Ovary (tissue), 9 donors: ENCODE data around the gene ETF1. TPM values are rescaled to one million over a fixed set of nuclear protein-coding genes. Genes with fewer than 3 reads are reported as not detected.

Experiments used
- DNase-seq, 5 donors: peaks; one replicate each; pipeline ENCODE4 v3.0.0-alpha.2; 2019 to 2020
- H3K27ac ChIP-seq, 2 donors: fragments of 200-600 bp; one replicate each; pipeline versions ENCODE4 v1.5.1 to v1.8.0; 2019 to 2022
- H3K27me3 ChIP-seq: fragments of 200-600 bp; one replicate; pipeline ENCODE4 v1.8.0; 2022
- H3K36me3 ChIP-seq: fragments of 200-600 bp; sonication (generic); one replicate; pipeline ENCODE4 v1.5.1; 2019
- H3K4me1 ChIP-seq: one replicate; pipeline ENCODE4 v1.8.1; 2013; ENCODE audit warnings: mild to moderate bottlenecking, moderate library complexity; ENCODE audit not compliant: insufficient read depth
- H3K4me3 ChIP-seq: fragments of 200-600 bp; sonication (generic); one replicate; pipeline ENCODE4 v1.5.1; 2017
- H3K9me3 ChIP-seq, 2 donors: fragments of 200-600 bp in 1 of 2; sonication (generic) in 1 of 2; one replicate each; pipeline versions ENCODE4 v1.5.1 to v1.8.1; 2013 to 2019; ENCODE audit warnings: mild to moderate bottlenecking in 1 of 2, moderate library complexity in 1 of 2
- EP300 ChIP-seq: sonication (generic); formaldehyde crosslinking; IDR thresholded peaks from one replicate; pipeline ENCODE4 v1.6.1; 2017; ENCODE audit warnings: antibody characterized with exemption
- POLR2A ChIP-seq: fragments of 450-650 bp; IDR thresholded peaks from one replicate; pipeline ENCODE4 v1.6.1; 2017; ENCODE audit warnings: antibody characterized with exemption, mild to moderate bottlenecking, moderate library complexity
- WGBS, 3 donors: extraction: QIAGEN DNeasy Blood & Tissue Kit in 1 of 3; methylation state at CpG; one replicate each; pipeline versions ENCODE4 v1.1.5 to v1.1.7; 2013 to 2017; 5-methylcytosine and 5-hydroxymethylcytosine counted together
- intact Hi-C, 4 donors: fragments of 100-400 bp; cut with DNase I; formaldehyde crosslinking; loops; one replicate each; pipeline versions ENCODE4 v1.11.0 to v1.15.1; 2022 to 2023
- polyA plus RNA-seq, 2 donors: library from polyadenylated mRNA; stranded (reverse); fragments of 200-250 nt in 1 of 2; fragments of 350-450 nt in 1 of 2; fragmentation: Illumina TruSeq in 1 of 2; extraction: RNeasy Lipid Tissue Mini Kit (QIAGEN cat#74804) in 1 of 2; gene quantifications; one replicate each; pipeline ENCODE4 v1.2.3, GENCODE V29; 2013 to 2014
- total RNA-seq, 7 donors: library from RNA; depleted of rRNA in 2 of 7; stranded (reverse); fragments of >200 nt in 2 of 7; fragmentation: NEBNext Ultra II Directional in 3 of 7; extraction: Animal tissue kit (Norgen Biotek cat#: 25700) in 3 of 7; gene quantifications; one replicate each; pipeline versions ENCODE4 v1.1.0 to v1.2.4, GENCODE V29; 2016 to 2023
- TF ChIP-seq, protein P1 (sequence below), 3 donors: fragments of 450-650 bp in 2 of 3; fragments of 200-600 bp in 1 of 3; IDR thresholded peaks; one replicate each; pipeline versions ENCODE4 v1.5.1 to v1.8.0; 2016 to 2022; ENCODE audit warnings: antibody characterized with exemption in 3 of 3, mild to moderate bottlenecking in 1 of 3
- donor health status: DM: no; HTN: no; CAD: no; lungs with moderate emphysema.
- donor health status: DM: no; HTN: no; CAD: no.
- donor health status: Bipolar disorder and iron deficiency.
- donor health status: DM: yes; HTN: yes; CAD: no.
- donor health status: DM: no; HTN: no; CAD: no.
- donor health status: DM: yes; HTN: yes; CAD: no.

ETF1 gene
- total and polyA plus RNA-seq, 9 donors: 29.3 to 106 (median 68.3) TPM

DNA sequence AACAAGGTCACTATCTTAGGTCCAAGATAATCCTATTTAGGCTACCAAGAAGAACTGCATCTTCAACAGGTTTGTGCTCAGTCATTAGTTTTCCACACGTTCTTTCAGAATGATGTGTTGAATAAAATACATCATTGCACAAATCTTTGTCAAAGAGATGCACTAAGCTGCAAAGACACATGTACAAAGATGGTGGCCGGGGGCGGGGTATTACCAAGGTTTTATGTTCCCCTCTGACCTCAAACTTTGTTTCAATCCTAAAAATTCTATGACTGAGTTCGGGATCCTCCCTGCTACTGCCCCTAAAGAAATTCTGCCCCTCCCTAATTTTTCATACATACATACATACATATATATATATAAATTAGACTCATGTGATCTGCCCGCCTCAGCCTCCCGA lies 17.9 kb upstream of the ETF1 start:
- DNase-seq: no peak
- no peaks in the 10 kb centered on the region for H3K36me3 ChIP-seq
- H3K9me3 ChIP-seq: no peaks in the 10 kb centered on the region
- no peak overlapping the region for H3K4me3 ChIP-seq
- TF ChIP-seq EP300 (no peak), POLR2A (no peak)
- TF ChIP-seq, protein P1, sequence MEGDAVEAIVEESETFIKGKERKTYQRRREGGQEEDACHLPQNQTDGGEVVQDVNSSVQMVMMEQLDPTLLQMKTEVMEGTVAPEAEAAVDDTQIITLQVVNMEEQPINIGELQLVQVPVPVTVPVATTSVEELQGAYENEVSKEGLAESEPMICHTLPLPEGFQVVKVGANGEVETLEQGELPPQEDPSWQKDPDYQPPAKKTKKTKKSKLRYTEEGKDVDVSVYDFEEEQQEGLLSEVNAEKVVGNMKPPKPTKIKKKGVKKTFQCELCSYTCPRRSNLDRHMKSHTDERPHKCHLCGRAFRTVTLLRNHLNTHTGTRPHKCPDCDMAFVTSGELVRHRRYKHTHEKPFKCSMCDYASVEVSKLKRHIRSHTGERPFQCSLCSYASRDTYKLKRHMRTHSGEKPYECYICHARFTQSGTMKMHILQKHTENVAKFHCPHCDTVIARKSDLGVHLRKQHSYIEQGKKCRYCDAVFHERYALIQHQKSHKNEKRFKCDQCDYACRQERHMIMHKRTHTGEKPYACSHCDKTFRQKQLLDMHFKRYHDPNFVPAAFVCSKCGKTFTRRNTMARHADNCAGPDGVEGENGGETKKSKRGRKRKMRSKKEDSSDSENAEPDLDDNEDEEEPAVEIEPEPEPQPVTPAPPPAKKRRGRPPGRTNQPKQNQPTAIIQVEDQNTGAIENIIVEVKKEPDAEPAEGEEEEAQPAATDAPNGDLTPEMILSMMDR (IDR thresholded peaks at IDR 0.05): no peak
- H3K27ac ChIP-seq: no peak overlapping the region
- 90 to 93% (median 92%) methylated on average over 6 of the region's 6 CpGs for WGBS, 3 donors
- no peaks in the 10 kb centered on the region for H3K27me3 ChIP-seq
- H3K4me1 ChIP-seq: no peaks in the 10 kb centered on the region
- intact Hi-C loops: no loop called here

DNA sequence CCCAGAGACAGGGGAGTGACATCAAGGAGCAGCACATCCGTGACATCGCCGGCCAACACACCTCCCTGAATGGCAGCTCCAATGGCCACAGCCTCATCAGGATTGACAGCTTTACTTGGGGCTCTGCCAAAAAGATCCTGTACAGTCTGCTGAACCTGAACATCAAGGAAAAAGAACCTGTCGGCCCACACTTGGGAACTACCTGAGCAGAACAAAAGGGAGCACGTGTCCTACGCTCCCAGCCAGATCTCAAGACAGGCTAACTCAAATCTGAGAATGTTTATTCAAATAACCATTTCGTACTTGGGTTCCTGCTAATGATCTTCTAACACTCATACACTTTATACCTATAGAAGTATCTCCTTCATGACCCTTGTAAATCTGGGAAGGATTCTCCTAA lies 16.9 kb upstream of the ETF1 start:
- no peak overlapping the region for H3K4me3 ChIP-seq
- H3K36me3 ChIP-seq: no peaks in the 10 kb centered on the region
- no peak overlapping the region for H3K27ac ChIP-seq
- no peaks in the 10 kb centered on the region for H3K9me3 ChIP-seq
- no peaks in the 10 kb centered on the region for H3K27me3 ChIP-seq
- intact Hi-C loops: no loop called here
- no peaks in the 10 kb centered on the region for H3K4me1 ChIP-seq
- 90 to 92% (median 91%) methylated on average over 7 of the region's 7 CpGs for WGBS, 3 donors
- no peak for DNase-seq
- no peak for TF ChIP-seq POLR2A

DNA sequence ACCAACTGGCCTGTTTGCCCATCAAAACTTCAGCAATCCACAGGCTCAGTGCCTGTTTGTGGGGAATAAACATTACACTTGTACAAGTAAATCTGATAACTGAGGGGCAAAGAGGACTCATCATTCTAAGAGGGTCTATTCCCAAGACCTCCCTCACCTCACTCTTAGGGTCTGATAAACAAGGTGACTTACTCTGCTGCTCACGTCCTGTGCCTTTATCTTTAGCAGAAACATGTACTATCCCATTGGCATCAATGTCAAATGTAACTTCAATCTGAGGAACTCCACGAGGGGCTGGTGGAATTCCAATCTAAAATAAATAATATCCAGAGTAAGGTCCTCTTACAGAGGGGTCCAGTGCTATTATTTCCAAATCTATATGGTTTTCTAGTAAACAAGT lies 14.6 kb upstream of the ETF1 start:
- H3K36me3 ChIP-seq: no peaks in the 10 kb centered on the region
- 68 to 76% (median 74%) methylated on average over 2 of the region's 2 CpGs for WGBS, 3 donors
- intact Hi-C loops: no loop called here

DNA sequence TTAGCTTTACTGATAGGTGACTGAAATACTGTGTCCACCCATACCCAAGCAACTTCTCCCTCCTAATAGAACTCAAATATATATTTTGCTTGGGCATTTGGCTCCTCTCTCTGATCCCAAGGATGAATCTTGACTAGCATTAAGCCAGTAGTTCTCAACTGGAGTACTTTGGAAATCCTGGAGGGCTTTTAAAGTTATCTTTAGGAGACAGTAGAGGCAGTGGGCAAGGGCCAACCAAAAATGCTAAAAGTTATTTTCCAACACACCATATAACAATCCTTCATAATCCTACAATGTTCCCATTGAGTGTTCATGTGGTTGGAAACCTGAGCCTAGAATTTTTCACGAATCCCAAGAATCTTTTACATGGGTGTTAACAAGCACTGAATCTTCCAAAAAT lies 11.1 kb upstream of the ETF1 start:
- 54 to 66% (median 62%) methylated on average over 1 of the region's 1 CpG for WGBS, 3 donors
- no peaks in the 10 kb centered on the region for H3K9me3 ChIP-seq
- H3K36me3 ChIP-seq: no peaks in the 10 kb centered on the region
- intact Hi-C loops: no loop called here
- peaks cover 2% of the 10 kb centered on the region for H3K4me1 ChIP-seq
- no peak overlapping the region for H3K27ac ChIP-seq
- TF ChIP-seq POLR2A: no peak
- TF ChIP-seq, protein P1 (IDR thresholded peaks at IDR 0.05): no peak
- no peak for TF ChIP-seq EP300
- H3K27me3 ChIP-seq: no peaks in the 10 kb centered on the region
- H3K4me3 ChIP-seq: no peak overlapping the region
- no peak for DNase-seq

More for the DNA sequence above, 14.6 kb upstream of the ETF1 start:
- H3K27me3 ChIP-seq: no peaks in the 10 kb centered on the region
- no peak overlapping the region for H3K4me3 ChIP-seq
- TF ChIP-seq, protein P1 (IDR thresholded peaks at IDR 0.05): no peak
- no peak for TF ChIP-seq EP300
- TF ChIP-seq POLR2A: no peak
- DNase-seq: no peak
- peaks cover 2% of the 10 kb centered on the region for H3K4me1 ChIP-seq
- H3K27ac ChIP-seq: no peak overlapping the region
- H3K9me3 ChIP-seq: no peaks in the 10 kb centered on the region

DNA sequence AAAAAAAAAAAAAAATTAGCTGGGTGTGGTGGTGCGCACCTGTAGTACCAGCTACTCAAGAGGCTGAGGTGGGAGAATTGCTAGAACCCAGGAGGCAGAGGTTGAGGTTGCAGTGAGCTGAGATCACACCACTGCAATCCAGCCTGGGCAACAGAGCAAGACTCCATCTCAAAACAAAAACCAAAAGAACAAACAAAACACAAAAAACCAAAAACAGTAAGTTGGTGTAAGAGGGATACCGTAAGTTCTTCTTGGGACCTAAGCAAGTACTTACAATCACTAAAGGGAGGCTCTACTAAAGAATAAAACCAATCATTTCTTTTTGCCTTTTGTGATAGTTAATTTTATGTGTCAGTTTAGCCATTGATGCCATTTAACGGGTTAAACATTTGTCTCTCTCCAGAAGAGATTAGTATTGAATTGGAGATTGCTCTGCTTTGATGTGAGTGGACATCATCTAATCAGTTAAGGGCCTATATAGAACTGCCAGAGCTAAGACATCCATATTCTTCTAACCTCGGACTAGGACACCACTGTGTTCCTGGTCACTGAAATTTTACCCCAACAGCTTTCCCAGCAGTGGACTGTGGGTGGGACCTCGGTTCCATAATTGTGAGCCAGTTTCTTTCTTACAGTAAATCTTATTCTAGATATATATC lies 10.5 kb upstream of the ETF1 start:
- no peak for DNase-seq
- no peak overlapping the region for H3K4me3 ChIP-seq
- intact Hi-C loops: no loop called here
- no peak overlapping the region for H3K27ac ChIP-seq
- peaks cover 2% of the 10 kb centered on the region for H3K4me1 ChIP-seq
- WGBS, 3 donors: 74 to 79% (median 79%) methylated on average over 5 of the region's 5 CpGs
- H3K36me3 ChIP-seq: no peaks in the 10 kb centered on the region
- no peaks in the 10 kb centered on the region for H3K27me3 ChIP-seq
- no peaks in the 10 kb centered on the region for H3K9me3 ChIP-seq
- no peak for TF ChIP-seq EP300
- TF ChIP-seq POLR2A: no peak
